Measurements from ENCODE around the gene EPHB1. TPM values are rescaled to one million over a fixed set of nuclear protein-coding genes. Genes with fewer than 3 reads are reported as not detected.

Gene EPHB1
- polyA plus RNA-seq, 3 donors: 0.06 to 0.55 TPM; not detected in 1

DNA sequence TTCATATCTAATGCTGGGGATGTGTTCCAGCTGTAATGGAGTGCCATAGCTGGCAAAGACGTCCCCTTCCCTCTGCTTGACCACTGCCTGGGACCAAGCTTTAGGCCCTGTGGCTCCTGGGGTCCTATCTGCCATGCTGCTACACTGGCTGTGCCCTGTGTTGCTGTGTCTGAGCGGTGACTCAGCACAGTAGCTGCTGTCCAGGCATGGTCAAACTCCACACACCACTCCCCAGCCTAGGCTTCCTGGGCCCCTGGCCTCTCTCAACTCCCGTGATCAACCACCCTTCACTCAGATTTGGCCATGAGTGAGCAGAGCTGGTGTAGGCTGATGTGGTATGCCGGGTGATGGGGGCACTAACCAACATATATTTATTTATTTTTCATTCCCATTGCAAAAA is 27.0 kb downstream of the EPHB1 start:
- Histone ChIP-seq H2AFZ (ENCODE audit: insufficient read depth, low read depth, low read length, poor library complexity, severe bottlenecking) (no peak overlapping the region), H3K4me1 (ENCODE audit: control insufficient read depth in 1 of 2, insufficient read depth in 2 of 2, low read length in 2 of 2) (no peaks in the 10 kb centered on the region), H3K9me3 (replicated peaks in 1 of 2; ENCODE audit: control insufficient read depth in 1 of 2, insufficient read depth in 1 of 2, low read length in 2 of 2) (no peaks in the 10 kb centered on the region), H3K79me2 (ENCODE audit: insufficient read depth, low read length) (no peaks in the 10 kb centered on the region), H3K4me3 (replicated peaks in 1 of 3; ENCODE audit: low read depth in 2 of 3, low read length in 3 of 3) (no peak overlapping the region), H3K9ac (ENCODE audit: insufficient read depth, low read length, poor library complexity, severe bottlenecking) (no peak overlapping the region), H4K20me1 (ENCODE audit: insufficient read depth, low read length) (no peaks in the 10 kb centered on the region), H3K4me2 (replicated peaks; ENCODE audit: extremely low read depth, low read length, poor library complexity, severe bottlenecking) (no peak overlapping the region), H3K27ac (ENCODE audit: low read depth in 1 of 2, low read length in 2 of 2) (no peak overlapping the region), H3K27me3 (ENCODE audit: control insufficient read depth in 2 of 2, insufficient read depth in 2 of 2, low read length in 2 of 2) (peaks cover 0 to 2% of the 10 kb centered on the region in 2 donors), H3K36me3 (replicated peaks in 1 of 2; ENCODE audit: control insufficient read depth in 1 of 2, insufficient read depth in 2 of 2, low read length in 2 of 2) (no peaks in the 10 kb centered on the region)
- no peak for TF ChIP-seq CTCF (IDR thresholded peaks at IDR 0.05)
- Mint-ChIP-seq H3K27me3 (ENCODE audit: low read depth in 3 of 3) (peaks cover 2 to 8% (median 5%) of the 10 kb centered on the region in 3 donors), H3K36me3 (no peaks in the 10 kb centered on the region), H3K4me3 (no peak overlapping the region), H3K4me1 (no peaks in the 10 kb centered on the region), H3K27ac (no peak overlapping the region), H3K9me3 (peaks cover 0 to 3% (median 0%) of the 10 kb centered on the region in 7 donors)
- DNase-seq: no peak
- intact Hi-C loops (cut with micrococcal nuclease): no loop called here
- 93% methylated on average over 1 of the region's 4 CpGs for WGBS (ENCODE audit: insufficient coverage)

DNA sequence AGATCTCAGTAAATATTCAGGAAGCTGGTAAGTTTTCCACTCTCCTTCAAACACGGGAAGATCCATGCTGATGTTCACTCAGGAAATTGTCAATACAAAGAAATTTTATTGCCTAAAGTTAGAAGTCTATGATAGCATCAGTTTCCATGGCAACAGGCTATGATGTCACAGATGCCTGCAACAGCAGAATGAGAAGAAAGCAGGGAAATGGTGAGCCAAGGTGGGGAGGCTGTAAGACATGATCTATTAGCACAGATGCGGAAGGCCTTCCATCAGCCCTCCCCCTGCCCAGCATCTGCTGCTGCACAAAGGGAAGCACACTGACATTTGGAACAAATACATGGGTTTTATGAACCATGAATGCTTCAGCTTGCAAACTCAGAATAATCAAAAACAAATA is 28.6 kb downstream of the EPHB1 start:
- peaks cover 0 to 2% of the 10 kb centered on the region in 2 donors for H3K27me3 ChIP-seq (ENCODE audit: control insufficient read depth in 2 of 2, insufficient read depth in 2 of 2, low read length in 2 of 2)
- no peak for TF ChIP-seq CTCF (IDR thresholded peaks at IDR 0.05)
- no peaks in the 10 kb centered on the region for H4K20me1 ChIP-seq (ENCODE audit: insufficient read depth, low read length)
- H3K27me3 Mint-ChIP-seq (ENCODE audit: low read depth in 3 of 3): peaks cover 2 to 8% (median 5%) of the 10 kb centered on the region in 3 donors
- H2AFZ ChIP-seq (ENCODE audit: insufficient read depth, low read depth, low read length, poor library complexity, severe bottlenecking): no peak overlapping the region
- H3K27ac Mint-ChIP-seq: no peak overlapping the region
- H3K9me3 Mint-ChIP-seq: peaks cover 0 to 1% (median 0%) of the 10 kb centered on the region in 7 donors
- no peak for DNase-seq
- H3K36me3 ChIP-seq (replicated peaks in 1 of 2; ENCODE audit: control insufficient read depth in 1 of 2, insufficient read depth in 2 of 2, low read length in 2 of 2): no peaks in the 10 kb centered on the region
- no peak overlapping the region for H3K27ac ChIP-seq (ENCODE audit: low read depth in 1 of 2, low read length in 2 of 2)
- no CpG with 5 or more reads among the region's 2 CpGs for WGBS (ENCODE audit: insufficient coverage)
- no peaks in the 10 kb centered on the region for H3K36me3 Mint-ChIP-seq
- H3K4me1 ChIP-seq (ENCODE audit: control insufficient read depth in 1 of 2, insufficient read depth in 2 of 2, low read length in 2 of 2): no peaks in the 10 kb centered on the region
- no peaks in the 10 kb centered on the region for H3K4me1 Mint-ChIP-seq
- H3K4me2 ChIP-seq (replicated peaks; ENCODE audit: extremely low read depth, low read length, poor library complexity, severe bottlenecking): no peak overlapping the region
- no peak overlapping the region for H3K9ac ChIP-seq (ENCODE audit: insufficient read depth, low read length, poor library complexity, severe bottlenecking)
- H3K4me3 ChIP-seq (replicated peaks in 1 of 3; ENCODE audit: low read depth in 2 of 3, low read length in 3 of 3): no peak overlapping the region
- intact Hi-C loops (cut with micrococcal nuclease): no loop called here
- H3K9me3 ChIP-seq (replicated peaks in 1 of 2; ENCODE audit: control insufficient read depth in 1 of 2, insufficient read depth in 1 of 2, low read length in 2 of 2): no peaks in the 10 kb centered on the region
- H3K79me2 ChIP-seq (ENCODE audit: insufficient read depth, low read length): no peaks in the 10 kb centered on the region
- no peak overlapping the region for H3K4me3 Mint-ChIP-seq
